ENCODE data around the gene SIRPA.

The SIRPA gene

DNA sequence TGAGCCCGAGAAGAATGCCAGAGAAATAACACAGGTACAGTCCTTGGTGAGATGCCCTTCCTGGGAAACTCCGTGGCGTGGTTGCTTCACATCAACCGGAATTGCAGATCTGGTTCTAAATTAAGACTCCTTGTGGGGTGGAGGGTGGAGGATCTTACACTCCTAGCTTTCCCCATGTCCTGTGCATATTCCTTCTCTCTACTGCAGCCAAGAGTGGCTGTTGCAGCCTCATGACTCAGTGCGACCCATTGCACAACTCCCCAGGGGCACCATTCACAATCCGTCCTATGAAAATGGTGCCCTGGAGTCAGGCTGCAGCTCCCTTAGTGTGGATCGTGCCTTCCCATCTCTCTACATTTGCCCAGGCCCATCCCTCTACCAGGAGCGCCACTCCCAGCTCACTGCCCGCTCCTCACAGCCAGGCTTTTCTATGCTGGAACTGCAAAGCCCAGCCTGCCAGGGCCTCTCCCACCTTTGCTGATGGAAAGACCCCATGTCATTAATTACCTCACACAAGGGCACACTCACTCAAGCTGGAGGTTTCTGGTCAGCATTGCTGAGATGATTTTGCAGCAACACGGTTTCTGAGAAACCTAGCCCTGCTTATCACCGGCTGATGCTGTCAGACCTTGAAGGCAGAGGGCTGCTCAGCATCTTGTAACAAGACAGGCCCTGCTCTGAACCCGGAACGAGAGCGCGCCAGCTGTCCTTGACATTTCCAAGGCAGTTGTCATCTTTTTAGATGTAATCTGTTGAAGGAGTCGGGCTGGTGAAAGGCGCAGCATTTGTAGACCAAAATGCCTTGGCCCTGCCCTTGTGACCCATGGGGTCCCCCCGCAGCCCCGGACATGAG is 39.7 kb downstream of the SIRPA start:
- DNase-seq, result no peak

DNA sequence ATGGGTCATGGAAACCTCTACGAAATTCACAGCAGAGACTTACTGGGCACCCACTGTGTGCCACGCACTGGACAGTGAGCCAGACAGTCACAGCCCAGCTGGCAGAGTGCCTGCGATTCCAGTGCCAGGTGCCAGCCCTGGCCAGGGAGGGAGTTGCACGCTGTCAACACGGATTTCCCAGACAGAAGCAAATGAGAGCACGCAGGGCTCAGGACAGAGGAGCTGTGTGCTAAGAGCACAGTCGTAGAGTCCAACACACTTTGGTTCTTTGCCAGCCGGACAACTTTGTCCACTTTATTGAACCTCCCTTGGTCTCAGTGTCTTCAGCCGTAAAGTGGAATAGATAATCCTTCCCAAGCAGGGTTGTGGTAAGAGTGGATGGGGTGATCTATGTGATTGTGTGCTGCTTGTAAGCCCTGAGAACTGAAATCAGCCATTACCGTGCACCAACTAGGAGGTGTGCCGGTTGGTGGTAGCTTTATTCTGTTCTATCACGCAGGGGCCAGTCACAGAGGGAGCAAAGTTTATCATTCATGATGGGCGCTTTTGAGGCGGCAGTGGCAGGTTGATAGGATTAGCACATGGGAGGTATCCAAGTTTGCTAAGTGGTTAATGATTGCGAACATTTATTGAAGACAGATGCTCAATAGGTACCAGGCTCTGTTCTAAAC is 40.6 kb downstream of the SIRPA start:
- DNase-seq, result no peak

DNA sequence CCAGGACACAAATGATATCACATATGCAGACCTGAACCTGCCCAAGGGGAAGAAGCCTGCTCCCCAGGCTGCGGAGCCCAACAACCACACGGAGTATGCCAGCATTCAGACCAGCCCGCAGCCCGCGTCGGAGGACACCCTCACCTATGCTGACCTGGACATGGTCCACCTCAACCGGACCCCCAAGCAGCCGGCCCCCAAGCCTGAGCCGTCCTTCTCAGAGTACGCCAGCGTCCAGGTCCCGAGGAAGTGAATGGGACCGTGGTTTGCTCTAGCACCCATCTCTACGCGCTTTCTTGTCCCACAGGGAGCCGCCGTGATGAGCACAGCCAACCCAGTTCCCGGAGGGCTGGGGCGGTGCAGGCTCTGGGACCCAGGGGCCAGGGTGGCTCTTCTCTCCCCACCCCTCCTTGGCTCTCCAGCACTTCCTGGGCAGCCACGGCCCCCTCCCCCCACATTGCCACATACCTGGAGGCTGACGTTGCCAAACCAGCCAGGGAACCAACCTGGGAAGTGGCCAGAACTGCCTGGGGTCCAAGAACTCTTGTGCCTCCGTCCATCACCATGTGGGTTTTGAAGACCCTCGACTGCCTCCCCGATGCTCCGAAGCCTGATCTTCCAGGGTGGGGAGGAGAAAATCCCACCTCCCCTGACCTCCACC is 42.2 kb downstream of the SIRPA start:
- DNase-seq, result no peak

DNA sequence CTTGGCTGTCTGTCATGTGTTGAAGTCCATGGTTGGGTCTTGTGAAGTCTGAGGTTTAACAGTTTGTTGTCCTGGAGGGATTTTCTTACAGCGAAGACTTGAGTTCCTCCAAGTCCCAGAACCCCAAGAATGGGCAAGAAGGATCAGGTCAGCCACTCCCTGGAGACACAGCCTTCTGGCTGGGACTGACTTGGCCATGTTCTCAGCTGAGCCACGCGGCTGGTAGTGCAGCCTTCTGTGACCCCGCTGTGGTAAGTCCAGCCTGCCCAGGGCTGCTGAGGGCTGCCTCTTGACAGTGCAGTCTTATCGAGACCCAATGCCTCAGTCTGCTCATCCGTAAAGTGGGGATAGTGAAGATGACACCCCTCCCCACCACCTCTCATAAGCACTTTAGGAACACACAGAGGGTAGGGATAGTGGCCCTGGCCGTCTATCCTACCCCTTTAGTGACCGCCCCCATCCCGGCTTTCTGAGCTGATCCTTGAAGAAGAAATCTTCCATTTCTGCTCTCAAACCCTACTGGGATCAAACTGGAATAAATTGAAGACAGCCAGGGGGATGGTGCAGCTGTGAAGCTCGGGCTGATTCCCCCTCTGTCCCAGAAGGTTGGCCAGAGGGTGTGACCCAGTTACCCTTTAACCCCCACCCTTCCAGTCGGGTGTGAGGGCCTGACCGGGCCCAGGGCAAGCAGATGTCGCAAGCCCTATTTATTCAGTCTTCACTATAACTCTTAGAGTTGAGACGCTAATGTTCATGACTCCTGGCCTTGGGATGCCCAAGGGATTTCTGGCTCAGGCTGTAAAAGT is 43.5 kb downstream of the SIRPA start:
- DNase-seq, result no peak

DNA sequence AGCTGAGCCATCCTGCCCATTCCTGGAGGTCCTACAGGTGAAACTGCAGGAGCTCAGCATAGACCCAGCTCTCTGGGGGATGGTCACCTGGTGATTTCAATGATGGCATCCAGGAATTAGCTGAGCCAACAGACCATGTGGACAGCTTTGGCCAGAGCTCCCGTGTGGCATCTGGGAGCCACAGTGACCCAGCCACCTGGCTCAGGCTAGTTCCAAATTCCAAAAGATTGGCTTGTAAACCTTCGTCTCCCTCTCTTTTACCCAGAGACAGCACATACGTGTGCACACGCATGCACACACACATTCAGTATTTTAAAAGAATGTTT is 44.0 kb downstream of the SIRPA start:
- DNase-seq, result no peak

DNA sequence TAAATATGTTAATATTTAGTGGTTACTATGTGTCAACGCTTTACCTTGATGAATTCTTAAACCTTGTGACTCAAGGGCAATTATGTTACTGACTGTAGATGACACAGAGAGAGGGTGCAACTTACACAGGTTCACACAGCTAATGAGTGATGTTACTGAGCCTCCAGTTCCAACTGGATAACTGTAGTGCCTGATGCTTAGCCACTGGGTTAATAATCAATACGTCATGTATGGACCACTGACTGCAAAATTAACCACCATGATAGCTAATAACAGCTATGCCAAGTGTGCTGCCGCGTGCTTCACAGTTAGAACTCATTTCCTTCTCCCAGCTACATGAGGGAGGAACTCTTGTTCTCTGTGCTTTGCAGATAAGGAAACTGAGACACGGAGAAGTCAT is 45.4 kb downstream of the SIRPA start:
- no peak for DNase-seq

DNA sequence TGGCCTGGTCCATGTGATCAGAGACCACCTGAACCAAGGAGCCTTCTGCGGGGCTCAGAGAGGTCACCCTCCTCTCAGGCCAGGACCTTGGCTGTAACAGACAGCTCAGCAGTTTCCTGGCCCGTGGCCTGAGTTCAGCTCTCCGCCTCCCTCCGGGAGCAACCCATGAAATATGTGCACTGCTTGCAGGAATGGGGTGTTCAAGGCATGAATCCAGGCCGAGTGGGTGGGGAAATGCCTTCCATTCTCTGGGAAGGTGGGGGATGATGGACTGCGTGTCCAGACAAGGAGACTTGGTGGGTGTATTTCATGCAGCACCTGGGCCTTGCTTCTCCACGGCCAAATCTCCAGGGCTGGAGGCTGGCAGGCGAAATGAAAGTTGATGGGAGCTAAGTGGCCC is 46.0 kb downstream of the SIRPA start:
- no peak for DNase-seq

DNA sequence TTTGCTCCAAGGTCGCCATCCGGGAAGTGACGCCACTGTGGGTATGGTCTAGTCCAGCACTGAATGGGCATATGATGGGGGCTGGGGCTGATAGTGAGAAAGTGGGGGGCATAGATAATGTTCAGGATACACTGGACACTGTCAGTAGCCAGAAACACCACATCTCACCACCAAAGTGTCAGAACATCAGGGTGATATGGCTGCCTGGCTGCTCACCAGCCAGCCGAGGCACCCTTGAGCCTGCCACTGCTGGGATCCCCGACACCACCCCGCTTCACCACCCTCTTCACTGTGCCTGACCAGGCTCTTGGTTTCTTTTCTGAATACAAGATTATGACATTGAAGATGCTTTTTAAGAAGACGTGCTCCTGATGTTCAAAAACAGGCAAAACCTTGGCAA is 46.9 kb downstream of the SIRPA start:
- DNase-seq, result no peak

DNA sequence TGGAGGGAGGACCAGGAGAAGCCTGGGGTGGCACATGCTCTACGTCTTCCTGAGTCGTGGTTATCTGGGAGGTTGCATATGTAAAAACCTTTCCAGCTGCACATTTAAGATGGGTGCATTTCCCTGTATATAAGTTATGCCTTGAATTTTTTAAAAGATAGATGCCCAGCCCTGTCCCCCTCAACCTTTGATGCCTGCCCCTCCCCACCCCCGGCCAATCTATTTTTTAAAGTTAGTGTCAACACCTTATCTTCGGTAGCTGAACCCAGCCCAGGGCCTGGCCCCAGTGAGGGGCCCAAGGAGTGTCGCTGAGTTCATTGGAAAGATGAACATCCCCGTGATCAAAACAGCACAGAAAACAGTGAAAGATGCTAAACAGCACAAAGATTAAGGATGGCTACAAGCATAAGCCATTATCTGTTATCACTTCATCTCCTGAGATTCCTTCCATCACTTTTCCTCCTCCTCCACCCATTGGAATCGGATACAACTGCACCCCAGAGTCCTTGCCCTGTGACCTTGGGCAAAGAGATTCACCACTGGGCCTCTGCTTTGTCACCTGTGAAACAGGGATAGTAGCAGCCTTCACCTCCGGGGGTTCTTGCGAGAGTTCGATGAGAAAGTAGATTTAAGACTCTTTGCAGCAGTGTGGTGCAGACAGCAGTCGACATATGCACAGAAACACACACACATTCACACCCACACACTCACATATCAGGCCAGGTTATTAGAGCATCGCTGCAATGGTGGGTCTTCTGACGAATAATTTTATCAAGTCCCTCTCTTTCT is 47.5 kb downstream of the SIRPA start:
- no peak for DNase-seq

DNA sequence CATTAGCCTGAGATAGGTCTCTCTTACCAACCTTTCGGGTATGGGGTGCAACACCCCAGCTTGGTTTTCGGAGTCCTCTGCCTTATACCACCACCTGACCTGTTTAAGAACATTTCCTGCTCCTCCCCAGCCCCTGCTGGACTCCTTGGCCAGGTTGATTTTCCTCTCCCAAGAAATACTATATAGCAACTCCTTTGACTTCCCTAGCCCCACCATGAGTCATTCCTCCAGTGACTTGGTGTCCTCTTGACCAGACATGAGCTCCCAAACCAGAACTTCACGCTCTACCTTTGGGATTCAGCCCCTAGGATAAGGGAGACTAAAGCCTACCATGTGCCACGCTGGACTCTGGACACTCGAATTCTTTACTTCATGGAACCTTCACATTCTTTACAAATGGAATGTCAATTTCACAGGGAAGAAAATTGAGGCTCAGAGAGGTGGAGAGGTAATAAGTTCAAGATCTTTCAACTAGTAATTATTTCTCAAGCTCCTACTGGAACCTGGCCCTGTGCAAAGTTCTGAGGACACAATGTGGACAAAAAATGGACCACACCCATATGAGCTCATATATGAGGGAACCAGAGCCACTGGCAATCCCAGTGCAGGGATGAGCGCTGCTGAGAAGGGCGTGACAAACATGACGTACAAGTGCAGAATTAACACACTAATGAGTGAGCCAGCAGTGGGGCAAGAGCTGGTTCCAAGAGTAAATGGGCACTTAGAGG is 48.2 kb downstream of the SIRPA start:
- DNase-seq, result no peak

DNA sequence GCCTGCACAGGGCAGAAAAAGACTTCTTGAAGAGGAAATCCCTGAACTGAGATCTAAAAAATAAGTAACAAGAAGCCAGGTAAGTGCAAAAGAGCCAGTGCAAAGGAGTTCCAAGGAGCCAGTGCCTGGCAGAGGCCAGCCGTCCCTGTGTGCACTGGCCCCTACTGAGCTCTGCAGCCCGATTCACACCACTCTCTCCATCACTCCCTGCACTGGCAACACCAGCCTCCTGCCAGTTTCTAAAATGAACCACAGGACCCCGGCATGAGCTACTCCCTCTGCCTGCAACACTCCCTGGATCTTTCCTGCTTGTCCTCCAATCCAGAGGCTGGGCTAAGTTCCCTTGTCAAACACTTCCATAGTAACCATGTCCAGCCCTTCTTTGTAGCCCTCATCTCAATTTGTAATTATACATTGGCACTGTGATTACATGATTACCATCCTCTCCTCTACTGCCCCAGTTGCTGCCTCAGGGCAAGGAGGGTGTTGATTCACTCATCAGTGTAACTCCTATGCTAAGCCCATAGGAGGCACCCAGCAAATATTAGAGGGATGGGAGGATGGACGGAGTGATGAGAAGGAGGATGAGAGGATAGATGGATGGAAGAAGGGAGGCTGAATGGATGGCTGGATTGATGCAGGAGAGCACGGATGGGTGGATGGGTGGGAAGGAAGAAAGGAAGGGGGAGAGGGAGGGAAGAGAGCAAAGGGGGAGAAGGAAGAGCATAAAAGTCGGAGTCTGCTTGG is 49.3 kb downstream of the SIRPA start:
- no peak for DNase-seq

DNA sequence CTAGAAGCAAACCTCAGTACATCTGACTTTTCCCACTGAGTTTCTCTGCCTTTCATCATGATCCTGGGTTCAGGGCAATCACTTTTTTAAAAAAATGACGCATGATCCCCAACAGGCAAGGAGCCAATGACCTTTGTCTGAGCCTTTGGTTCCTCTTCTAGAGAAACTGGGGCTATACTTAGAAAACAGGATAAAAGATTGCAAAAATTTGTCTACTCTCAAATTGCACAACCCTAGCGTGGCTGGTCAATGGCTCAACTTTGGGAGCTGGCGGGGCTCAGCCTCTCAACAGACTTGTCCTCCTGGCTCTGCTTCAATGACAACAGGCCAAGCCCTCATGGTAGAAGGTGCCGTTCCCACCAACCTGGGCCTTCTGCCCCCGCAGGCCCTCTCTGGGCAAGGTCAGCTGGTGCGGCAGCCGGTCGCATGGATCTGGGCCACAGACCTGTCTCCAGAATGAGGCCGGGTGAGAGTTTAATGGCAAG is 50.0 kb downstream of the SIRPA start:
- DNase-seq, result no peak

DNA sequence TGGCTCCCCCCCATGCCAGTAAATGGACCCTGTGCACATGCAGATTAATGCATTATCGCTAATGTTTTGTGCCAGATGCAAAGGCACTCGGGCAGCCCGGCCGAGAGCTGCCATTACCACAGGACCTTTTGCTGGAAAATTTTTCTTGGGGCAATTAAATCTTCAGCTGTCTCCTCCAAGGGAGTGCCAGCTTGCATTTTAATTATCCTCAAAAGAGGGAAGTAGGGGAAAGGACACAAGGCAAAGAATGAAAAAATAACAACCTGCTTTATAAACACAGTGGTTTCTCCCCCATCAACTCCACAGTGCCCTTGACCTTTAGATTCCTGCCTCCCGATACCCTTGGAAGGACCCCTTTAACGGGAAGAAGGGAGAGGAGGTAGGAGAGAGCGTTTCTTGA is 50.5 kb downstream of the SIRPA start:
- DNase-seq, result no peak

DNA sequence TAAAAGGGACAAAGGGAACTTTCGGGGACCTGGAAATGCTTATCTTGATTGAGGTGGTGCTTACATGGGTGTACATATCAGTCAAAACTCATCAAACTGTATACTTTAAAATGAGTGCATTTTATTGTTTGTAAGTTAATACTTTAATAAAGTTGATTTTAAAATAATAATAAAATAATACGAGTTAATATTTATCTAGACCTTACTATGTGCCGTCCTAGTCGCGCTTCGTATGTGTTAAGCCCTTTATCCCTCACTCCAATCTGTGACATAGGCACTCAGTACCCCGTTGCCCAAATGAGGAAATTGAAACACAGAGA is 51.2 kb downstream of the SIRPA start:
- no peak for DNase-seq

DNA sequence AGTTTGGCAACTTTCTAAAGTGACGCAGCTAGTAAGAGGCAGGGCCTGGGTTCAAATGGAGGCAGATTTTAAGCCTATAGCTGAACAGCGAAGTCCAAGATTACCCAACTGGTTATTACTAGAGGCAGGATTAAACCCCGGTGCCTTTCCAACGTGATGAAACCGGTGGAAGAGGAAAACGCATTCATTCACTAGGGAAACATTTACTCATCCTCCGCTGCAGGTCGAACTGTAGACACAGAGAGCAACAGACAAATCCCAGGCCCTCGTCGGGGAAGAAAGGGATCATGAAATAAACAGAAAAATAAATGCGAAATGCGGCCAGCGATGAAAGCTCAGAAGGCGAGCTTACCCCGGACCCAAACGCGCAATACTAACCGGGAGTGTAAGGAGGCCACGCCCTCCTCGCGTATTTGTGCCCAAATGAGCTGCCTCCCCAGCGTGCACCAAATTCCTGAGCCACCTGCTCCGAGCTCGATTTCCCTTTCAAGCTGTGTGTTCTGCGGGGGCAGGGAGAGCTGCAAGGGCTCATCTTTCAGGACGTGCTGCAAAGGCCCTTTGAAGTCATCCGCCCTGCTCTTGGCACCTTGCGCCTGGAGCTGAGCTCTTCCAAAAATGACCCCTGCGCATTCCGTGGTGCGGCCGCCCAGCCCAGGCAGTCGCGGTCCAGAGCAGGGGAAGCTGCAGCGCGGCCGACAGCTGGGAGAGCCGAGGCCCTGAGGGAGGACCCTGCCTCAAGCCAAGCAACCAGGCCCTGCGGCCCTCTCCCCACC is 51.7 kb downstream of the SIRPA start:
- peak; percentile 25 for DNase-seq

DNA sequence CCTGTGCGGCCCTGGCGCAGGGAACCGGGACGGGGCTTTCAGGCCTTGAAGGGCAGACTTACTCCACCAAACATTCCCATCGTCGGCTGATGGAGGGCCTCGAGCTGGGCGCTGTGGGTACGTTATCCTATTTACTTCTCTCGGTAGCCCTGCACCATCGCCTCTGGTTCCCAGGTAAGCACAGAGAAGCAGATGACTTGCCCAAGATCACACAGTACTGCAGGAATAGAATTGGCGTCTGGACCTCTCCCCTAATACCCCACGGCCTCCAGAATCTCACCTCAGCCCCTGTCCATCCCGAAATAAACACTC is 52.3 kb downstream of the SIRPA start:
- no peak for DNase-seq

DNA sequence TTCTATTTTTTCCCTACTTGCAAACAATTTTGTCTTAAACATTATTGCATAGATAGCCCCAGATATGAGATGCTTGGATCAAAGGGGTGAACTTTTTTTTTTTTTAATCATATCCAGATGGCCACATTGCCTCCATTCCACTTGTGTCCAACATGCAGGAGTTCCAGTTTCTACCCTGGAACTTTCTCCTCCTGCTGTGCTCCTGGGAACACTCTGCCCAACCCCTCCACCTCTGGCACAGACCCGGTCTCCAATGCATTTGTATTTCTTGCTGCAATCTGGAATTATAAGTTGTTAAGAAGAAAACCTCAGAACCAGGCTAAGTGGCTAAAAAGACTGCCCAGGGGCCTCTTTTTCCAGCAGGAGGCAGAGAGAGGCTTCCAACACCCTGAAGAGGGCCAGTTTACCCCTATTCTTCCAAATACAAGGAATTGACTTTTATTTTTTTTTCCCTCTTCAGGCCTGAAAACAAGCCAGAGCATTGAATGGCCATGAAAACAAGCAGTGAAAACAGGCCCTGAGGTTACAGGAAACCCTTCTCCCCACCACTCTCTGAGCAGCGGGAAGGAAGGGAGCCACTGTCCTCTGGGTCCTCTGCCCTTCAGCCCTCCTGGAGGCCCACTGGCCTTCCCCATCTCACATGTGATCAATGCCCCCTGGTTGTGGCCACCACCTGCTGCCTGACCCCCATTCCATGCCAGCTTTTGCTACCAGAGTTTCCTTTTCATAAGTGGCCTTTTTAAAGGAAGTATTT is 54.3 kb downstream of the SIRPA start:
- no peak for DNase-seq

DNA sequence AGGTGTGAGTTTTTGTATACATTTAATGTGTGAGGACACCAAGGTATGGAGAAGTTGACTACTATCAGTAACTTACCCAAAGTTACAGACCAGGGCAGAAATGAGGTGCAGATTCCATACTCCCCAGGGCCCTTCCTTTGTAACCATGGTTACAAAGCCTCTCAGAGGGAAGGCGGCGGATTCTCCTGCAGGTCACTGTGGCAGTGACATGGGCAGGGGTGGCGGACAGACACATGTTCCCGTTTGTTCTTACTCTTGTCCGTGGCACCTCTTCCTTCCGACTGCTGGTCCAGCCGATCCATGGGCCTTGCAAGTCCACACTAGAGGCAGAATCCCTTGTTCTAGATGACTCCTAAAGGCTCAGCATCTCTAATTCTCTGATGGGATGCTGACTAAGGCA is 55.6 kb downstream of the SIRPA start:
- no peak for DNase-seq

DNA sequence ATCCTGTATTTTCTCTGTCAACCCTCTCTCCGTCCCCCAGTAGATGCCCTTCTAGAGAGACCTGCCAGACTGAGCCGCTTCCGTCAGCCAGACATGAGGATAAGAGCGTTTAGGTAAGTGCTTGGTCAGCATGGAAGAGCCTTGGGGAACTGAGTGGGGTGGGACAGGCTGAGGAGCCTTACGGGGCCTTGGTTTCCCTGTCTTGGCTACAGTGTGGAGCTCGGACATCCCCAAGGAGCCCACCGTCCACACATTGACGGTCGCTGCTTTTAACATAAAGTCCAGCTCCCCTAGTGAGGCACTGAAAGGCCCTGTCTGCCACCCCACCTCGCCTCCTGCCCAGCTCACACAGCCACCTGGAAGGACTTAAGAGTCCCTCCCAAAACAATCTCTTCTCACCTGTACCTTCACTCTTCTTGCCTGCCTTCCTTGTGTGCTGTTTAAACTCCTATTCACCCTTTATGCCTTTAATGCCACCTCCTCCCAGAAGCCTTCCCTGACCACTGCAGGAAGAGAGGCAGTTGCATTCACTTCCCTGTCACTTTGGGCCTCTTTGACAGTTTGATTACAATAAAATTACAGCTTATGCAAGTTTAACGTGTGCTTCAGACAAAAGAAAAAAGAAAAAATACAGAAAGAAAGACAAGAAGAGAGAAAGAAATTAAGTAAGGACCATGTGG is 56.4 kb downstream of the SIRPA start:
- DNase-seq, result no peak
